ENCODE results near the gene TNIK. TPM values are rescaled to one million over a fixed set of nuclear protein-coding genes. Genes with fewer than 3 reads are reported as not detected.
"Not testable (repeated sequence)": the region's sequence is repeated elsewhere in the genome, so short reads cannot be mapped to it uniquely, and the experiment has no call there.

The TNIK gene
- total RNA-seq, 1 donor from 2014 or later: 1.1 TPM

DNA sequence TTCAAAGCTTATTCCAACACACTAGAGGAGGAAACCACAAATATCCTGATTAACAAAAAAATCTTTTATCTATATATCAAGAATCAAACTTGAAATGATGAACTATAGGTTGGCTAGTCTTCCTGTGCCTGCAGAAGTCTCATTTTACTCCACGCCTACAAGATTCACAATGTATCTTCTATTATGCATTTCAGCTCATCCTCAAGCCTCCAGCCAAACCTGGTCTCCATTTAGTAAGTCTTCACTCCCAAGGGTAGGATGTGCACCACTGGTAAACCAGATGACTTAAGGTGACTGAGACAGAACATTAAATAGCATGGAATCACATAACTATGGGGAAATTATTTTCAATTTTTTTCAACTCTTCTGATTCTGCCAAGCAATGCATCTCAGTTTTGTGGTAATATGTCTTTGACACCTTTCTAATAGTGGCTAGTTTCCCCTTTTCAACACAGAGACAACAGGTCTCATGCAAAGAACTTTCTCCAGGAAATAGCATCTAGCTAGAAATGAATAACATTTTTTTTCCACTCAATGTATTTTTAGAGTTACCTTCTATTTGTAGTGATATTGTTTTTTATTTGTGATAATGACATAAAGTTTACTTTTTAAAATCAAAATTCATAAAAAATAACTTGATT is 166.9 kb downstream of the TNIK start:
- no peaks in the 10 kb centered on the region for H3K27me3 ChIP-seq (ENCODE audit: control insufficient read depth, insufficient read depth, low read length)
- DNase-seq (ENCODE audit: low read depth) (no peak), FAIRE-seq (no peak)
- H3K4me3 ChIP-seq (ENCODE audit: low read depth, low read length): no peak overlapping the region
- H3K36me3 ChIP-seq (ENCODE audit: control insufficient read depth, insufficient read depth, low read length): no peaks in the 10 kb centered on the region
- TF ChIP-seq, protein P1, sequence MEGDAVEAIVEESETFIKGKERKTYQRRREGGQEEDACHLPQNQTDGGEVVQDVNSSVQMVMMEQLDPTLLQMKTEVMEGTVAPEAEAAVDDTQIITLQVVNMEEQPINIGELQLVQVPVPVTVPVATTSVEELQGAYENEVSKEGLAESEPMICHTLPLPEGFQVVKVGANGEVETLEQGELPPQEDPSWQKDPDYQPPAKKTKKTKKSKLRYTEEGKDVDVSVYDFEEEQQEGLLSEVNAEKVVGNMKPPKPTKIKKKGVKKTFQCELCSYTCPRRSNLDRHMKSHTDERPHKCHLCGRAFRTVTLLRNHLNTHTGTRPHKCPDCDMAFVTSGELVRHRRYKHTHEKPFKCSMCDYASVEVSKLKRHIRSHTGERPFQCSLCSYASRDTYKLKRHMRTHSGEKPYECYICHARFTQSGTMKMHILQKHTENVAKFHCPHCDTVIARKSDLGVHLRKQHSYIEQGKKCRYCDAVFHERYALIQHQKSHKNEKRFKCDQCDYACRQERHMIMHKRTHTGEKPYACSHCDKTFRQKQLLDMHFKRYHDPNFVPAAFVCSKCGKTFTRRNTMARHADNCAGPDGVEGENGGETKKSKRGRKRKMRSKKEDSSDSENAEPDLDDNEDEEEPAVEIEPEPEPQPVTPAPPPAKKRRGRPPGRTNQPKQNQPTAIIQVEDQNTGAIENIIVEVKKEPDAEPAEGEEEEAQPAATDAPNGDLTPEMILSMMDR (IDR thresholded peaks at IDR 0.05; ENCODE audit: insufficient read depth, low read length, severe bottlenecking): no peak

DNA sequence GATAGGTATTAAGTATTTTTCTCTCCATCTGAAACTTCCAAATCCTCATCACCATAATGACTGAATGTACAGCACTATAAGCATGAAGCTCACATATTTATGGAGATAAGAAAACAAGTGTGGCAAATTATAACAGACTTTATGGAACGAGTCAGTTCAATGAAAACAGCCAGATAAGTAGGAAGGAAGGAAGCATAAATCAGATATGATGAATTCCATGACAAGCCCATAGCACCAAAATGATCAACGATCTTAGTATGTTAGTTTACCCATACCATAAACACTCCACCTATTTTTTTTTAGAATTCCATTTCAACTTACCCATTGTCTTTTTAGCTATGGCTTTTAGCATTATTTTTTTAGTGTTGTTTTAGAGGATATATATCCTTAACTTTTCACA is 169.5 kb downstream of the TNIK start:
- Histone ChIP-seq H3K36me3 (ENCODE audit: control insufficient read depth, insufficient read depth, low read length) (no peaks in the 10 kb centered on the region), H3K4me3 (ENCODE audit: low read depth, low read length) (no peak overlapping the region), H3K27me3 (ENCODE audit: control insufficient read depth, insufficient read depth, low read length) (no peaks in the 10 kb centered on the region)
- FAIRE-seq (no peak), DNase-seq (ENCODE audit: low read depth) (no peak)
- TF ChIP-seq, protein P1 (IDR thresholded peaks at IDR 0.05; ENCODE audit: insufficient read depth, low read length, severe bottlenecking): no peak

DNA sequence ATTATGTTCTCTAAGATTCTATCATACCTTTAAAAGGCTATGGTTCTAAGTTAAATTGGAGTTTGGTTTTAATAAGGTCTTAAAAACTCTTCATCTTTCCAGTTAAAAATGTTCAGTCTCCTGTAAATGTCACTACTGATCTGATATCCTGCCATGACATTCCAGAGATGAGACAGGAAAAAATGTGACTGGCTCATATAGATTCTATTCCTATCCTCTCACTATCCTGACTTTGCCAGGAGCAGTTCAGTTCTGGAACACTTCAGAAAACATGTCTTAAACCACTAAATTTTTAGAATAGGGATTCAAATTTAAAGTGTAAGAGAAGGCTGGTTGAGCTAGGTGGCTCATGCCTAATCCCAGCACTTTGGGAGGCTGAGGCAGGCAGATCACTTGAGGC is 170.9 kb downstream of the TNIK start:
- FAIRE-seq (no peak), DNase-seq (ENCODE audit: low read depth) (no peak)
- Histone ChIP-seq H3K4me3 (ENCODE audit: low read depth, low read length) (no peak overlapping the region), H3K27me3 (ENCODE audit: control insufficient read depth, insufficient read depth, low read length) (no peaks in the 10 kb centered on the region), H3K36me3 (ENCODE audit: control insufficient read depth, insufficient read depth, low read length) (no peaks in the 10 kb centered on the region)
- TF ChIP-seq, protein P1 (IDR thresholded peaks at IDR 0.05; ENCODE audit: insufficient read depth, low read length, severe bottlenecking): no peak

DNA sequence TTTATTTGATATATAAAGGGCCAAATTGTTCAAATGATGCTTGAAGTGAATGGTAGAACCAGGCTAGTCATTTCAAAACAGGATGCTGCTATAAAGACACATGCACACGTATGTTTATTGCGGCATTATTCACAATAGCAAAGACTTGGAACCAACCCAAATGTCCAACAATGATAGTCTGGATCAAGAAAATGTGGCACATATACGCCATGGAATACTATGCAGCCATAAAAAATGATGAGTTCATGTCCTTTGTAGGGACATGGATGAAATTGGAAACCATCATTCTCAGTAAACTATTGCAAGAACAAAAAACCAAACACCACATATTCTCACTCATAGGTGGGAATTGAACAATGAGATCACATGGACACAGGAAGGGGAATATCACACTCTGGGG is 172.4 kb downstream of the TNIK start:
- H3K27me3 ChIP-seq (ENCODE audit: control insufficient read depth, insufficient read depth, low read length); DNase-seq (ENCODE audit: low read depth); H3K4me3 ChIP-seq (ENCODE audit: low read depth, low read length); H3K36me3 ChIP-seq (ENCODE audit: control insufficient read depth, insufficient read depth, low read length); FAIRE-seq: not testable (repeated sequence)

DNA sequence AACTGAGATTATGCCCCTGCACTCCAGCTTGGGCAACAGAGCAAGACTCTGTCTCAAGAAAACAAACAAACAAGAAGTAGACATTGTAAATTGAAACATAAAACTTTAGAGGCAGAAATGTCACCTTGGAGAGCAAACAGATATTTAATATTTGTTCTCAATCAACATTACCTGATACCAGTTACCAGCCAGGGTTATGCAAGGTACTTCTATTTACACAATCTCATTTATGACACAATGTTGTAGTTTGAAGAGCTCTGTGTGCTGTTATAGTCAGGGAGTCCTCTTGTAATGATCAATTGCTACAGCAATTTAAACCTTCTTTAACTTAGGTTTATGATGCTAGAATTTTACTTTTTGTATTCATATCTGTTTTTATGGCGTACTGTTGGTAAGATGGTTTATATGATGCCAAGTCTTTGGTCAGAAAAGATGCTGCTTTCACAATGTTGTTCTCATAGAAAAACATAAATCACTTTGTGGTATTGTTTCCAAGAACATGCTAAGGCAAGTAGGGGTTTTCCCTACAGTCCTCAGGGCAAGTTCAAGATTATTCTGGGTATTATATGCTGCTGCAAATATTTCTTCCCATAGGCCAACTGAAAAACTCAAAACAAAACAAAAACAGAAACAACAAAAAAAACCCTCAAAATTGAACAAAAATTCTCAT is 173.5 kb downstream of the TNIK start:
- H3K27me3 ChIP-seq (ENCODE audit: control insufficient read depth, insufficient read depth, low read length): no peaks in the 10 kb centered on the region
- TF ChIP-seq, protein P1 (IDR thresholded peaks at IDR 0.05; ENCODE audit: insufficient read depth, low read length, severe bottlenecking): no peak
- FAIRE-seq: no peak
- peak; percentile 84 for DNase-seq (ENCODE audit: low read depth)
- no peak overlapping the region for H3K4me3 ChIP-seq (ENCODE audit: low read depth, low read length)
- no peaks in the 10 kb centered on the region for H3K36me3 ChIP-seq (ENCODE audit: control insufficient read depth, insufficient read depth, low read length)

DNA sequence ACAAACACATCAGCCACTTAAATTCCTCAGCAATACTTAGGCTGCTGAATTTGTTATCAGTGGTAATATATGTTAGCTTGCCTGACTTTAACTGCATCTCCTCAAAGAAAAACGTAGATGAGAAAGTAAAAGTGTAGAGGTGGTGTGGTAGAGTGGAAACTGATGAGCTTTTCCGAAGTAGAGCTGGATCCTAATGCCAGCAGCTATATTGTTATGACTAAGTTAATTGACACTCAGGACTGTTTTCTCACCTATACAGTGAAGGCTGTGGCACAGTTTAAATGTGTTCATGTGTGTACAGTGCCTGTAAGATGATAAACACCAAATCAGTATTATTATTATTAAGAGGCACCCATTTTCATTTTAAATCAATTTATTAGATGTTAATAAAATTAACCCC is 174.9 kb downstream of the TNIK start:
- no peak for FAIRE-seq
- TF ChIP-seq, protein P1 (IDR thresholded peaks at IDR 0.05; ENCODE audit: insufficient read depth, low read length, severe bottlenecking): no peak
- Histone ChIP-seq H3K4me3 (ENCODE audit: low read depth, low read length) (no peak overlapping the region), H3K36me3 (ENCODE audit: control insufficient read depth, insufficient read depth, low read length) (no peaks in the 10 kb centered on the region), H3K27me3 (ENCODE audit: control insufficient read depth, insufficient read depth, low read length) (no peaks in the 10 kb centered on the region)
- peak; percentile 48 for DNase-seq (ENCODE audit: low read depth)
